LNCaP clone FGC (cell line): ENCODE results near the gene FOXK1.

Experiments used
- DNase-seq: peaks from one replicate; pipeline ENCODE4 v3.0.0-alpha.2; 2011; ENCODE audit warnings: low read depth
- H3K4me3 ChIP-seq: 2 replicates; pipeline ENCODE4 v1.5.1; 2011; ENCODE audit warnings: mild to moderate bottlenecking, low read depth, low read length, control low read depth
- CTCF ChIP-seq: IDR thresholded peaks from 2 replicates; pipeline ENCODE4 v1.5.1; 2012; ENCODE audit warnings: mild to moderate bottlenecking; ENCODE audit not compliant: control insufficient read depth, insufficient read depth; ENCODE audit errors: extremely low read depth

FOXK1 gene

GRCh38 chr7:4707980-4708411, 25.9 kb downstream of the FOXK1 start:
- no peak for DNase-seq
- H3K4me3 ChIP-seq, result no peak overlapping the region
- TF ChIP-seq CTCF, result no peak

GRCh38 chr7:4709187-4709586, 27.1 kb downstream of the FOXK1 start:
- H3K4me3 ChIP-seq, result no peak overlapping the region
- no peak for DNase-seq
- no peak for TF ChIP-seq CTCF

GRCh38 chr7:4711093-4711492, 29.0 kb downstream of the FOXK1 start:
- DNase-seq, result no peak
- no peak for TF ChIP-seq CTCF
- no peak overlapping the region for H3K4me3 ChIP-seq

- H3K4me3 ChIP-seq, result no peak overlapping the region
- DNase-seq, result no peak
- no peak for TF ChIP-seq CTCF
Measured at GRCh38 chr7:4711634-4712033, 29.5 kb downstream of the FOXK1 start.

- DNase-seq, result peak; percentile 45
- no peak overlapping the region for H3K4me3 ChIP-seq
- TF ChIP-seq CTCF, result no peak
Measured at GRCh38 chr7:4712281-4713182, 30.4 kb downstream of the FOXK1 start.

GRCh38 chr7:4713183-4713784, 31.2 kb downstream of the FOXK1 start:
- no peak for DNase-seq
- no peak for TF ChIP-seq CTCF
- no peak overlapping the region for H3K4me3 ChIP-seq
